SU-DHL-6 (cell line): Measurements from ENCODE around the gene SMAD4.

ENCODE experiments used
- CTCF ChIP-seq: fragments of 200-600 bp; sonication (generic); IDR thresholded peaks from one replicate; pipeline ENCODE4 v1.5.1; 2017; ENCODE audit warnings: antibody characterized with exemption, mild to moderate bottlenecking, low read length, moderate library complexity; ENCODE audit not compliant: insufficient read depth, poor library complexity, severe bottlenecking
- EZH2phosphoT487 ChIP-seq: fragments of 200-600 bp; sonication (generic), shearing (Covaris generic); conservative IDR thresholded peaks from 2 replicates; pipeline ENCODE4 v1.6.1; 2018; ENCODE audit warnings: mild to moderate bottlenecking, antibody characterized with exemption, low read length, moderate library complexity, mixed read lengths

GRCh38 chr18:51012441-51012840, 17.6 kb upstream of the SMAD4 start:
- TF ChIP-seq CTCF (no peak), EZH2phosphoT487 (no peak)
